HG02973 (cell line): Measurements from ENCODE around the gene SUOX.
"Not testable (repeated sequence)": the region's sequence is repeated elsewhere in the genome, so short reads cannot be mapped to it uniquely, and the experiment has no call there.

Source experiments
- ATAC-seq: cut with Tn5 transposase; IDR thresholded peaks from one replicate; pipeline ENCODE4 v1.9.1; 2021; ENCODE audit warnings: moderate library complexity; ENCODE audit not compliant: unreplicated experiment

The SUOX gene

DNA sequence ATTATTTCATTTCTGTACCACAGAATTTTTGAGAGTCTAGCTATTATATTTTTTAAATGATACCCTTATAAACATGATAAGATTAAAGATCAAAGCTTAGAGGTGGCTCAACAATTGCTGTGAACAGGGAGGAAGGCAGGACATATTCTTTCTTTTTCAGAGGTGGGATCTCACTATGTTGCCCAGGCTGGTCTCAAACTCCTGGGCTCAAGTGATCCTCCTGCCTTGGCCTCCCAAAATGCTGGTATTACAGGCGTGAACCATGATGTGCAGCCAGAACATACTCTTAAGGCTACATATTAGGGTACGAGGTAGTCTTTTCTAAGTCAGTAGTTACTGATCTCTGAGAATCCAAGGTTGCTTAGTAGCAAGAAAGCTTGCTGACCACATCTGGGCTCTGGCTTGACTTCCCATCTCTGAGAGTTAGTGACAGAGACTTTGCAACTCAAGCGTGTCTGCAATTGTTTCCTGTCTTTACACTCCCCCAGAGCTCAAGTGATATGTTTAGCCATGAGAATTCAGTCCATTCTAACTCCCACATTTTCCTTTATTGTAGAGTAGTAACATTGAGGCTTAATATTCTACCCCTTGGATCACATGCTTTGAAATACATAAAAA, 14.6 kb upstream of the SUOX start:
- no peak for ATAC-seq

DNA sequence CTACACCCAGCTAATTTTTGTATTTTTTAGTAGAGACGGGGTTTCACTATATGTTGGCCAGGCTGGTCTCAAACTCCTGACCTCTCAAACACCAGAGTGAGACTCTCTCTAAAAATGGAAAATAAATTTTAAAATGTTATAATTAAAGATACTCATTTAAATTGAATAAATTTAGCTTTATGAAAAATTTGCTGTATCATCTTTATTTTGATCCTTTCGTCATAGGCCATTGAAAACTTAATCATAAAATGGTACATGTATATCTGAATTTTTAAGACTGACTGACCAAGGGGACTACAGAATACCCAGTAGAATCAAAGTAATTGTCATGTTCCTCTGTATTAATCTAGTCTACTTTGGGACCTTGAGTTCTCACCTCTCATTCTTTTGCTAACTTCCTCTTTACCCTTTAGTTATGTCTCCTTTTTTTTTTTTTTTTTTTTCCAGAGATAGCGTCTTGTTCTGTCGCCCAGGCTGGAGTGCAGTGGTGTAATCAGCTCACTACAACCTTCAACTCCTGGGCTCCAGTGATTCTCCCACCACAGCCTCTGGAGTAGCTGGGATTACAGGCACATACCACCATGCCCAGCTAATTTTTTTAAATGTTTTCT, 13.7 kb upstream of the SUOX start:
- ATAC-seq, result no peak

DNA sequence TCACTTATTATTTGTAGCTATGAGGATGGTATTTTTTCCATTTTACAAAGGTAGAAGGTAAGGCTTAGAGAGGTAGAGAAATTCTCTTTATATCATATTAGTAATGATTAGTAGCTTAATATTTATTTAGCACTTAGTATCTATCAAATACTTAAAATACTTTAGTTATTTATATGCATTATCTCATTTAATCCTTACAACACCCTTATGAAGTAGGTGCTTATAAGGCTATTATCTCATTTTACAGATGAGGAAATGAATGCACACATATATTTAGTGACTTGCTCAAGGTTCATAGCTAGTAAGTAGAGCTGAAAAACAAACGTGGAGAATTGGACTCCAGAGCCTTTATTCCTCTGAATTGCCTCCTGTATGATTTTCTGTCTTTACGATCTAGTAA, 12.2 kb upstream of the SUOX start:
- ATAC-seq, result no peak

DNA sequence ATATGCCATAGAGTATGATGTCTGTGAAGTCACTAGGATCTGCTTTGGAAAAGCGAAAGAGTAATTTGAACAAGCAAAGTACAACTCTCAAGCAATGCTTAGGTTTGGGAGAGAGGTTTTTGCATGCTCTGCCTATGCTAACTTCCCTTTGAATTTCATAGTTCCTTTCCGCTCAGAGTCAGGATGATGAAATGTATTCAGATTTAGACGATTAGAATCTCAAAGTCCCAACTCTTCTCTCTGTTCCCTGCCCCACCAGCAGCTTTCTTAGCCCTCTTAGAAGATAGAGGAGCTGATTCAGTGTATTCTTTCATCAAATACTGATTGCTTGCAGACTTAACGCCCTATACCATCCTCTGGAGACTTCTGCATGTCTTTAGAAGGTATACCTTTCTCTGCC, 11.7 kb upstream of the SUOX start:
- no peak for ATAC-seq

DNA sequence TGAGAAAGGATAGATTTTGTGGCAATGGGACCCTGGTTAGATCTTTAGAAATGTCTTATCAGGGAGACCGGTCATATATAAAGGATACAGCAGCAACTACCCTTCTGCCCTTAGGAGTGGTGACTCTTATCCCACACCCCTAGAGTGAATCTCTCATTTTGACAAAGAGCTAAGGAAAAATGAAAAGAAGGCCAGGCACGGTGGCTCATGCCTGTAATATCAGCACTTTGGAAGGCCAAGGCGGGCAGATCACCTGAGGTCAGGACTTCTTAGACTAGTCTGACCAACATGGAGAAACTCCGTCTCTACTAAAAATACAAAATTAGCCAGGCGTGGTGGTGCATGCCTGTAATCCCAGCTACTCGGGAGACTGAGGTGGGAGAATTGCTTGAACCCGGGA, 11.1 kb upstream of the SUOX start:
- ATAC-seq, result not testable (repeated sequence)

DNA sequence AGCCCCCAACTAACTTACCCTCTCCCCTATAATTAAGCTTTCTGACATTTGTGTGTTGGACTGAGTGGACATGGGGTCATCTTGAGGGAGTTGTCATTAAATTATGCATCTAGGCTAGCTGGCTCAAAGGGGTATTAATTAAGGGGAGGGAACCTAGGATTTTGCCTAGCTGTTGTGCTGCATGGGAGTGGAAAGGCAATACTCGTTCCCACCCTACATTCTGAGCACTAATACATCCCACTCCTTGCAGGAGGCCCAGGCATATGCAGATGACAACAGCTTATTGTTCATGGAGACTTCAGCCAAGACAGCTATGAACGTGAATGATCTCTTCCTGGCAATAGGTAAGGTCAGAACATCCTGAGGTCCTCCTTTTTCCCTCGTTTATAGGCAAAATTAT, 6.0 kb upstream of the SUOX start:
- no peak for ATAC-seq

DNA sequence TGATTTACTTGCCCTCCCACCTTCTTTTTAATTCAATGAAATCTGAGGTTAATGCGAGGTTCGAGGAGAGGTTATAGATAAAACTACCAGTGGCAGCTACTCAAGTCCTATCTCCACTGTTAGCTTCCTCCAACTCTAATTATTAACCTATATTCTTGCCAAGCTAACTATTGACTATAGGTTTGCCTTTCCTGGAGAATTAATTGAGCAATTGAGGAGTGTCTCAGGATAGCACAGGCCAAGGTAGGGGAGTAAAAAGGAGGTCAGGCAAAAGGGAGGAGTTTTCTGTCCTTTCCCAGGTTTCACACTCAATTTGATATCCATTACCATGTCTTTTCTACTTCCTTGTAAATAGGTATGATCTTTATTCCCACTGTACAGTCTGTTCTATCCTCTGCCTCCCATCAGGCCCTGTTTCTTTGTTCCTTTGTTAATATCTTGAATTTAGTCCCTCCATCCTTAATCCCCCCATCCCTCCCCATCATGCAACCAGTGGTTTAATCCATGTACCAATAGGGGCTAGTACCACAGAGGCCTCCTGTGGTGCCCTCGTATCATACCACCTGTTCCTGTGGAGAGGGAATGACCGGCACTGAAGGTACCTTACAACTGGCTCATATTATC, 3.7 kb upstream of the SUOX start:
- ATAC-seq, result no peak

DNA sequence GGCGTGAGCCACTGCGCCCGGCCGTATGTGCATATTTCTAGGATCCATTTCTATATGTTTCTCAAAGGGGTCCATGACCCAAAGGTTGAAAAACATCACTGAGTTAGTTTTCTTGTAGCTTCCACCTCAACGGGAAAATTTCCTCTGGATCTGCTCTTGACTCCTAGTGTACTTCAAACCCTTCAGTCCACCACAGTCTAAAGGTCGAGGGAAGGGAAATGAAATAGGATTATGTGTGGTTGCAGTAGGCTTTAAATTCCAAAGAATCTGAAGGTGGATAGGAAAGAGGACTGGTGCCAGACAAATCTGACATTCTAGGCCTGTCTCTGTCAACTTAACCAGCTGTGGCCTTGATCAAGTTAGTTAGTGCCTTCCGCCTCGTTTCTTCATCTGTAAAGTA, 1.7 kb upstream of the SUOX start:
- ATAC-seq, result no peak

DNA sequence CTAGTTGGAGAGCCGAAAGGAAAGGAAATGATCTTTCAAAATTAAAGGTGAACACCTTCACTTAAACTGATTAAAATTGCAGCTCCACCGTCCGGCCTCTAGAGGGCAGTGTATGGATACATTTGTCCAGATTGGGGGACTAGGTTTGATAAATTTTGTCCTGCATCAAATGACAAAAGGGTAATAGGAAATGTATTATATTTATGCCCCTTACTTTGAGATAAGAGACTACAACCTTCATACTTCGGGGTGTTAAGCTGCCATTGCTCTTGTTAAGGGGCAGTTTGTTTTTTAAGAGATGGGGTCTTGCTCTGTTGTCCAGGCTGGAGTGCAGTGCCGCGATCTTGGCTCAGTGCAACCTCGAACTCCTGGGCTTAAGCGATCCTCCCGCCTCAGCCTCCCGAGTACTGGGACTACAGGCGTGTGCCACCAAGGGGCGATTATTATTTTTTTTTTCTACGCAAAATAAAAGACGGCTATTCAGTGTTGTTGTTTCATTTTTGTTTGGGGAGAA, 818 bp upstream of the SUOX start:
- no peak for ATAC-seq

DNA sequence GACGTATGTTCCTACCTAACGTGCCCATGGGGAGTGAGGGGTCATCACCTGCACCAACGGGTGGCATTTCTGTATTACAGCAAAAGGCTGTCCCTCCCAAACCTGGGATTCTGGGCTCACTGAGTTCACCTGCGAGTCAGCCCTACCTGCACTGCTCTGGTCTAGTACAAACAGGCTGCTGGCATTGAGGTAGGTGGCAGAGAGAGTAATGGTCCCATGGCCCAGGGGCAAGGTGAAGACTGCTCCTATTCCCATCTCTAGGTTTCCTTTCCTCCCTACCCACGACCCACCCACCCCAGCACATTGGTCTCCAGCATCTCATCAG, 421 bp downstream of the SUOX start:
- ATAC-seq, result no peak

DNA sequence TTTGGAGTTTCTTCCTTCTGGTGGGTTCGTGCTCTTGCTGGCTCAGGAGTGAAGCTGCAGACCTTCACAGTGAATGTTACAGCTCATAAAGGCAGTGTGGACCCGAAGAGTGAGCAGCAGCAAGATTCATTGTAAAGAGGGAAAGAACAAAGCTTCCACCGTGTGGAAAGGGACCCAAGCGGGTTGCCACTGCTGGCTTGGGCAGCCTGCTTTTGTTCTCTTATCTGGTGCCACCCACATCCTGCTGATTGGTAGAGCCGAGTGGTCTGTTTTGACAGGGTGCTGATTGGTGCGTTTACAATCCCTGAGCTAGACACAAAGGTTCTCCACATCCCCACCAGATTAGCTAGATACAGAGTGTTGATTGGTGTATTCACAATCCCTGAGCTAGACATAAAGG, 2.4 kb downstream of the SUOX start:
- ATAC-seq, result not testable (repeated sequence)

DNA sequence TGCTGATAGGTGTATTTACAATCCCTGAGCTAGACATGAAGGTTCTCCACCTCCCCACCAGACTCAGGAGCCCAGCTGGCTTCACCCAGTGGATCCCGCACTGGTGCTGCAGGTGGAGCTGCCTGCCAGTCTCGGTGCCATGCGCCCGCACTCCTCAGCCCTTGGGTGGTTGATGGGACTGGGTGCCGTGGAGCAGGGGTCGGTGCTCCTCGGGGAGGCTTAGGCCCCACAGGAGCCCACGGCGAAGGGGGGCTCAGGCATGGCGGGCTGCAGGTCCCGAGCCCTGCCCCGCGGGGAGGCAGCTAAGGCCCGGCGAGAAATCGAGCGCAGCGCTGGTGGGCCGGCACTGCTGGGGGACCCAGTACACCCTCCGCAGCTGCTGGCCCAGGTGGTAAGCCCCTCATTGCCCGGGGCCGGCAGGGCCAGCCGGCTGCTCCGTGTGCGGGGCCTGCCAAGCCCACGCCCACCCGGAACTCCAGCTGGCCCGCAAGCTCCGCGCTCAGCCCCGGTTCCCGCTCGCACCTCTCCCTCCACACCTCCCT, 3.0 kb downstream of the SUOX start:
- not testable (repeated sequence) for ATAC-seq

DNA sequence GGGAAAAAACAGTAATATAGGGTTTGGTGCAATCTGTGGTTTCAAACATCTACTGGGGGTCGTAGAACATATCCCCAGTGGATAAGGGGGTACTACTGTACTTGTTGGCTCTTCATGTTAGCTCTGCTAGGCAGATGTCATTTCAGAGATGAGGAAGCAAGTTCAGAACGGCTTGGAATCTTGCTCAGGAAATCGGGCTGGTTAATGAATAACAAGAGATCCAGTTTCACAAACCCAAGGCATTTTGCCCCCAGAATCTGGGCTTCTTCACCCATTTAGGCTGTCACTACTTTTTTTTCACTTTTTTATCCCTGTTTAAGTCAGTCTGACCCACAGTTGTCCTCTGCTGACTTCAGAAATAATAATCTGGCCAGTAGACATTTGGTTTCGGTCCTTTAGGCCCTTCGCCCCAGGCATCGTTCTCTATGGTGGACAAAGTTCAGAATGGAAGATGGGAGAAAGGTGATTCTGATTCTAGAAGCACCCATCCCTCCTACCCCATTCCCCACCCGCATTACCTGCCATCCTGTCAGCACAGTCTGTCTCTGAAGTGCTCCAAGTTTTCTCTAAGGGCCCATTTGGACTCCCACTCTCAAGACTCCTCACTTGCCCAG, 4.5 kb downstream of the SUOX start:
- ATAC-seq, result no peak

DNA sequence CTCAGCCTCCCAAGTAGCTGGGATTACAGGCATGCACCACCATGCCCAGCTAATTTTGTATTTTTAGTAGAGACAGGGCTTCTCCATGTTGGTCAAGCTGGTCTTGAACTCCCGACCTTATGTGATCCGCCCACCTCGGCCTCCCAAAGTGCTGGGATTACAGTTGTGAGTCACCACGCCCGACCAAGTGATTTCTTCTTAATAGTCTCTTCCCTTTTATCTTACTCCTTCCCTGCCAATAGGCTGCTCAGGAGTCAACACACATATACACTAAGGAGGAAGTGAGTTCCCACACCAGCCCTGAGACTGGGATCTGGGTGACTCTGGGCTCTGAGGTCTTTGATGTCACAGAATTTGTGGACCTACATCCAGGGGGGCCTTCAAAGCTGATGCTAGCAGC, 6.3 kb downstream of the SUOX start:
- not testable (repeated sequence) for ATAC-seq

DNA sequence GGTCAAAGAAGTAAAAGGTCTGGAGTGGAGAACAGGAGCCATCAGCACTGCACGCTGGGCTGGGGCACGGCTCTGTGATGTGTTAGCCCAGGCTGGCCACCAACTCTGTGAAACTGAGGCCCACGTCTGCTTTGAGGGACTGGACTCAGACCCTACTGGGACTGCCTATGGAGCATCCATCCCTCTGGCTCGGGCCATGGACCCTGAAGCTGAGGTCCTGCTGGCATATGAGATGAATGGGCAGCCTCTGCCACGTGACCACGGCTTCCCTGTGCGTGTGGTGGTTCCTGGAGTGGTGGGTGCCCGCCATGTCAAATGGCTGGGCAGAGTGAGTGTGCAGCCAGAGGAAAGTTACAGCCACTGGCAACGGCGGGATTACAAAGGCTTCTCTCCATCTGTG, 7.1 kb downstream of the SUOX start:
- no peak for ATAC-seq

DNA sequence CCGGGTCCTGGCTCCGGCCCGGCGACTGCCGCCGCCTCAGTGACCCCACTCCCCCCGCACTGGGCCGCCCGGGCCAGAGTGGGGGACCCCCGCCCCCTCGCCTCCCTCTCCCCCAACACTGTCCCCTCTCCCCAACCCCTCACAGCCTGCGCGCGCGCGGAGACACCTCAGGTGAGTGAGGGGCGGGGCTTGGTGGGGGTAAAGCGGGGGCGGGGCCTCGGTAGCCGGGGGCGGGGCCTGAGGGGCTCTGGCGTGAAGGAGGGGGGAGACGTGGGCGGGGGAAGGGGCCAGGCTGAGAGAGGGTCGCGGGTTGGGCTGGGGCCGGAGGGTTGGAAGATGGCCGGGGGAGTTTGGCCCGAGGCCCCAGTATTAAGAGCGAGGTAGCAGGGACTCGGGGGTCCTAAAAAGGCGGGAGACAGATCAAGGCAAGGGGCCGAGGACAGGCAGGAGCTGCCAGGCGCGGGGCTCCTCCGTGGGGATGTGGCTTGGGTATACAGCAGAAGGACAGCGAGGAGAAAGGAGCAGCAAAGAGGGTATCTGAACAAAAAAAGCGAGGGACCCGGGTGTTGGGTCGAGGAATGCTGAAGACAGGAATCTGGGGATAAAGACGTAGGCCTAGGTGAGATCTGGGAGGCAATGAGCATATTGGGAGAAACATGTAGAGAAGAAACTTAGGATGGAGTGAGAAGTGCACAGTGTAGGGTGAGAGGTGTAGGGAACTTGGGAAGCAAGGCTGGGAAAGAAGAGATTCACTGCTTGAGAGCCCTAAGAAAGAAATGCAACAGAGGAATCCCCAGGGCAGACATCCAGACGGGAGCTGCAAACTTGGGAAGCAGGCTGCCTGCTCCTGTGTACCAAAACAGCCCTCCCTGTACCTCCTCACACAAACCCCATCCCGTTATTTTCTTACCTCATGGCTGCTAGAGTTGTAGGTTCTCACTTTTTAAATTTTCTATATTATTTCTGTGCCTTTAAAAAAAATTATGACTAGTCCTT, 10.8 kb downstream of the SUOX start:
- peak; percentile 27 for ATAC-seq

DNA sequence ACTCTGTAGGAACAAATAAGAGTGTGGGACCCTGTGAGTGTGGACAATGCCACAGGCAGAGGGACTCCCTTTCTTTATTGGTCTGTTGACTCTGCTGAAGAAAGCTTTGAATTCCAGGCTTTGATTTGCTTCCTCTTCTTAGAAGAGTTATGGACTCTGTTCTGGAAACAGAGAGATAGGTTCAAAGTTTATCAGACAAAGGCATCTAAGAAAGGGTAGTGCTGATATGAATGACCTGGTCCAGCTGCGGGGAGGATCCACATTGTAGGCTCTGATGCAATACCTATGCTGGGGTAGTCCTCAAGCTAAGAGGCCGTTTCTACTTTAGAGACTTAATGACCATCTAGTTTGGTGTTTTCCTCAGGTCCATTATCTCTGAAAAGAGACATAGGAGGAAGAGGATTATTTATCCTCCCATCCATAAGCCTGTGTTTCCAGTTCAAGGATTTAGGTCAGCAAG, 13.1 kb downstream of the SUOX start:
- ATAC-seq, result no peak

DNA sequence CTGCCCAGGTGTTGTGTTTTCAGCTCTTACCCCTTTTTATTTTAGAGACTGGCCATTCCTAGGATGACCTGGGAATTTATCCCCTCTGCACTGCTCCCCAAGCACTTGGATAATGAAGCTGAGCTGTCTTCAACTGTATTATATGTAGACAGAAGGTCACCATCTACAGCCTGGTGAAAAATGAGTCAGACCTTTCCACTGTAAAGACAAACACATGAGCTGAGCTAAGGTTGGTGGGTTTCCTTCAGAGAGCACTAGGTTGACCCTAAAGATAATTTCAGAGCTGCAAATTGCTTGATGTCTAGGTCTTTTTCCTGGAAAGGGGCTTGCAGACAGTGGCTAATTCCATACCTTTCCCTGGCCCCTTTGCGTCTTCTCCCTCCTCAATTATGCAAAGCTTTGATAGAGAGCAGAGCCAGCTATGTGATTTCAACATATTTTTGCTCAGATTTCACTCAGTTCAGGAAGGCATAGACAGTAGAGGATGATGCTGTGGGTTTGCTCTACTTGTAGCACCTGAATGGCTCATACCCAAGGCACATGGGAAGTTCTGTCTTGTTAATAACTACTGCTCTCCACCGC, 14.5 kb downstream of the SUOX start:
- ATAC-seq, result no peak

DNA sequence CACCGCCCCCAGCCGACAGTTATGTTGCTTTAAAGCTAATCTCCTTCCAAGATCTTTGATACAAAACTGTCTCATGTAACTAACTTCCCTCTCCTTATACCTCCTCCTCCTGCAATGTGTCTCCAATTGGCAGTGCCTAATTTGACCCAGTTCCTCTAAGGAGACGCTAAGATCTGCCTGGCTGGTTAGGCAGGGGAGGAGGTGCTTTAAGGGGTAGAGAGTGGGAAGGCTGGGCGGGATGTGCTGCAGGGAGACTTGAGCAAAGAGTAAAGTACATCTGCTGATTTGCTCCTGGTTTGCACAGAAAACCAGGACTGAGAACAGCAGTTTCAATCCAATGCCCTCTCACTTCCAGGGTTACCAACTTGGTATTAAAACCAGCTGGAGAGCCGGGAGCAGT, 16.4 kb downstream of the SUOX start:
- no peak for ATAC-seq

DNA sequence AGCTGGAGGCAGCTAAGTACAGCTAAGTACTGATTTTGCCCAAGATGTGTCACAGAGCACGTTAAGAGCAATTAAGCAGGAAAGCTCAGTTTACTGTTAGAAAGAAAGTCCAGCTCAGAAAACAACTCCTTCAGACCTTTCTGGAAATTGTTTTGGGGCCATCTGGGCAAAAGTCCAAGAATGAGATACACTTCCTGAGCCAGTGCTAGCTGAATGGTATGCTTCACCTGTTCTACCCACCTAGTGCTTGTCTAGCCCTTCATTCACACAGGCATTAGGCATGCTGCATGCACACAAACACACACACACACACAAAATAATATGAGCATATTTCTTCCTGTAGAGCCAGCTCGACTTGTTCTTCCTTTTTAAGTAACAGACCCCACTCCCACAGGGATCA, 17.1 kb downstream of the SUOX start:
- ATAC-seq, result no peak
